KOPT-K1 (cell line): ENCODE data around the gene TBC1D1.

Experiments used
- H3K27ac ChIP-seq: fragments of 200-600 bp; sonication (generic); 2 replicates; pipeline ENCODE4 v1.5.1; 2016; ENCODE audit warnings: antibody characterized with exemption, mild to moderate bottlenecking, low read depth, low read length; ENCODE audit not compliant: poor library complexity, severe bottlenecking
- H3K36me3 ChIP-seq: fragments of 200-600 bp; sonication (generic); 2 replicates; pipeline ENCODE4 v1.5.1; 2017; ENCODE audit warnings: antibody characterized with exemption, mild to moderate bottlenecking, low read length, moderate library complexity; ENCODE audit not compliant: insufficient read depth
- H3K9me3 ChIP-seq: fragments of 200-600 bp; sonication (generic); 2 replicates; pipeline ENCODE4 v1.5.1; 2017; ENCODE audit warnings: antibody characterized with exemption, low read length, mild to moderate bottlenecking; ENCODE audit not compliant: insufficient read depth, poor library complexity, severe bottlenecking

The TBC1D1 gene

DNA sequence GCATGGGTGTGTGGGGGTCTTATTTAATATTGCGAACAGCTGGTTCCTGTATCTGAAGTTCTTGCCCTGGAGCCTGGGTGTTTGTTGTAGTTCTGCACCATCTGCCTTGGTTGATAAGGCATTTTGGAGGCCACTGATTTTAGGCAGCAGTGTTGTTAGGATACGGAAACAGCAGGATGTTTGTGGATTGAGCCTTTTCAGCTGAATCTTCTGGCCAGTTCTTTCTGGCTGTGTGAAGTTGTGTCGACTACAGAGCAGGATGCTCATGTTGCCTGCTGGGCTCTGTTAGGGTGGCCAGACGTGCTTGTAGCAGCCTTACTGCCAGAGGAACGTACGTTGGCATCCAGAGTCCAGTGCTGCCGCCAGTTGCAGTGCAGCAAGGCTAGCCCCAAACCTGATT is 203.5 kb downstream of the TBC1D1 start:
- H3K9me3 ChIP-seq, result no peaks in the 10 kb centered on the region
- no peak overlapping the region for H3K27ac ChIP-seq
- H3K36me3 ChIP-seq, result peaks cover 67% of the 10 kb centered on the region

DNA sequence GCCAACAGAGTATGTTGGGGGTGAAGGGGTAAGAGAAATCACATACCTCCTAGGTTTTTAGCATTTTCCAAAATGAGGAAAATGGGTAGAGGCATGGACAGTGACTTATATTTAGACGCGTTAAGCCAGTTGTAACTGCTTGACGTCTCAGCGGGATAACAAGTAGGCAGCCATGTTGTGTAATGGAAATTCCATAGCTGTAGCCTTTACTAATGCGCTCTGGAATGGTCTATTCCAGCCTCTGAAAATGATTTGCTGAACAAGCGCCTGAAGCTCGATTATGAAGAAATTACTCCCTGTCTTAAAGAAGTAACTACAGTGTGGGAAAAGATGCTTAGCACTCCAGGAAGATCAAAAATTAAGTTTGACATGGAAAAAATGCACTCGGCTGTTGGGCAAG is 204.8 kb downstream of the TBC1D1 start:
- no peaks in the 10 kb centered on the region for H3K9me3 ChIP-seq
- H3K36me3 ChIP-seq, result peaks cover 69% of the 10 kb centered on the region

DNA sequence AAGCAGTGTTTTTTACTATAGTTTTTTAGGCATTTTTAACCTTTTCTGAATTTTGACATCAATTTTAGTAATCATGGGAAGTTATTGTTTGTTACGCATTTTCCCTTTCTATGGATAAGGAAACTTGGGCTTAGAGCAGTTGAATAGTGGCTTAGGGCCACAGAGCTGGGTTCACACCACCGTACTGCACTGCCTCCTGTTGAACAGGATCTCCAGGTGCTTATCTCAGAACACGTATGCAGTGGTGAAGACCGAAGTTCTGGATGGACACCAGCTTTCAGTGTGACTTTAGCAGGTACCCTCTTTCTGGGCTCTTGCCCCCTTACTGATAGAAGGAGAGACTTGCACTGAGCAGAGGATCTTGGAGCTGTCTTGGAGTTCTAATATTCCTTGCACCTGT is 206.9 kb downstream of the TBC1D1 start:
- no peak overlapping the region for H3K27ac ChIP-seq
- no peaks in the 10 kb centered on the region for H3K9me3 ChIP-seq
- peaks cover 72% of the 10 kb centered on the region for H3K36me3 ChIP-seq

More for the DNA sequence above, 204.8 kb downstream of the TBC1D1 start:
- H3K27ac ChIP-seq, result no peak overlapping the region

DNA sequence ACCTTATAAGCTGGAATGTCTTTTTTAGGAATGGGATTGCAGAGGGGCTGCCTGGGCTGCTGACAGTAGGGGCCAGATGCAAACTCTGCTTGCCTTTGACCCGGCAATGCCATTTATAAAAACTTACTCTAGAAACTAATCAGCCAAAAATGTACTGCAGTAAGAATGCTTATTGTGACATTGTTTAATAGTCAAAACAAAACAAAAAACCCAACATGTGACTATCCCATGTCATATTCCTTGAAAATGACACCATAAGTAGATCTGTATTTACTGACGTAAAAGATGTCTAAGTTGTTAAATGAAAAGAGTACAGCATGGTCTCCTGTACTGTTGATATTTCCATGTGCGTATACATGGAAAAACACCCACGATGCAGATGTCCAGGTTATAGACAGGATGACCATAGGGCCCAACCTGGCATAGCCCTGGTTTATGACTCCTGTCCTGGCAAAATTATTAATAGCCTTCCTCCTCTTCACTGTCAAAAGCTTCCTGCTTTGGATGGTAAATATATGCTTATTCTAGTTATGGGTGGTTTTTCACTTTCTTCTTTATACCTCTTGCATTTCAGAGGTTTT is 208.2 kb downstream of the TBC1D1 start:
- Histone ChIP-seq H3K36me3 (peaks cover 78% of the 10 kb centered on the region), H3K9me3 (no peaks in the 10 kb centered on the region), H3K27ac (no peak overlapping the region)

DNA sequence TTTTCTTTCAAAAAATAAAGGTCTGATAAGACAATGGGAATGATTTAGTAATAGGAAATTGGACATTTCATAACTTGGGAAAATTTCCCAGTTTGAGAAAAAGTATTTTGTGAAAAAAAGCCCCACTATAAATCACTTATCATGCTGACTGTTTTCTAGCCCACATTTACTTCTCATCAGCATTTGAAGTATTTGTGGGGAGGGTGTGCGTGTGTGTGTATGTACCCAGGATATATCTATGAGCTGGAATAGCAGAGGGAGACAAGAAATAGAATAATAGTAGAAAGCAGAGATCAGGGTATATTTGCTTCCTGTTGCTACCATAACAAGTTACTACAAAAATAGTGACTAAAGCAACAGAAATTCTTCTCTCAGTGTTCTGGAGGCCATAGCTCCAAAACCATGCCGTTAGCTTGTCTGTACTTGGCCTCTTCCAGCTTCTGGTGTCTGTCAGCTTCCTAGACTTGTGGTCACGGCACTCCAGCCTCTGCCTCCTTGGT is 209.1 kb downstream of the TBC1D1 start:
- H3K9me3 ChIP-seq, result no peaks in the 10 kb centered on the region
- H3K27ac ChIP-seq, result no peak overlapping the region
- peaks cover 84% of the 10 kb centered on the region for H3K36me3 ChIP-seq

DNA sequence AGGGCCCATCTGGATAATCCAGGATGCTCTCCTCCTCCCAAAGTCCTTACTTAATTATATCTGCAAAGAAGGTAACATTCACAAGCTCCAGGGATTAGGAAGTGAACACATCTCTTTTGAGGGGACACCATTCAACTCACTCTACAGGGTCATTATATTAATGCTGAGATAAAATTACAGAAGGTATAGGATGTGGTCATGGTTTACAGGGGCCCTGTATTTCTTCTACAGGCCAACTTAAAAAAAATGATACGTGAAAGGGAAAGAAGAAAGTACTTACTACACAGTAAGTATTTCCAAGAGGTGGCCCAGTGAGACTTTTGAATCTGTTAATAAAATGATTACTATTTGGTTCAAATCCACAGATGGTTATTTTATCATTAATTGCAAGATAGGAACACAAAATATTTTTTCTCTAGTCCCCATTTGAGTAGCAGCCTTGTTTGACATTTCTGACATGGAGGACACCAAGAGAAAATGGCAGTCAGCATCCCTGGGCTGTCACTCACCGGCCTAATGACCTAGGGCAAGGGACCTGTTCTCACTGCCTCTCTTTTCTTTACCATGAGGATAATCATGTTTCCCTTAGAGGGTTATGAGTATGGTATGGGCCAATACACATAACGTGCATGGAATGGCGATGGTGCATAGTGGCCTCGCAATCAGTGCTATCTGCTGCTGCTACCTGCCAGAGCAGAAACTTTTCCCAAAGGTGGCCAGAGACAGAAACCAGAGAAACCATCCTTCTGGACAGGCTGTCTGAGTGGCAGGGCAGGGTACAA is 209.8 kb downstream of the TBC1D1 start:
- peaks cover 88% of the 10 kb centered on the region for H3K36me3 ChIP-seq
- H3K9me3 ChIP-seq, result no peaks in the 10 kb centered on the region
- no peak overlapping the region for H3K27ac ChIP-seq

DNA sequence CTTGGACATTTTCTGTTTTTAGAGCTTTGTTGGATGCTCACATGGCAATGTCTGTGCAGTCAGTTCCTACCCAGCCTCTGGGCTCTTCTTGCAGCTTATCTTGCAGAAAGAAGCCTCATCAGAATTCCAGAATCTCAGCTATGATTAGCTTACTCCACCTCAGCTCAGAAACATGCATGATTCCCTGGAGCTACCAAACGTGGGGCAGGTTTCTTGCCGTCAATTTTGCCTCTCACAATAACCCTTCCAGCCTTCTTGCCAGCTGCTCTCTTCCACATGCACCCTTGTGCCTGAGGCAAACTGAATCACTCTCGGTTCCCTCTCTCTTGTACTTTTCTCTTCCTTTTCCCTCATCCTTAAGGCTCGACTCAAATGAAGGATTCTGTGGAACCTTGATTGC is 210.7 kb downstream of the TBC1D1 start:
- Histone ChIP-seq H3K9me3 (no peaks in the 10 kb centered on the region), H3K27ac (no peak overlapping the region), H3K36me3 (peaks cover 88% of the 10 kb centered on the region)

DNA sequence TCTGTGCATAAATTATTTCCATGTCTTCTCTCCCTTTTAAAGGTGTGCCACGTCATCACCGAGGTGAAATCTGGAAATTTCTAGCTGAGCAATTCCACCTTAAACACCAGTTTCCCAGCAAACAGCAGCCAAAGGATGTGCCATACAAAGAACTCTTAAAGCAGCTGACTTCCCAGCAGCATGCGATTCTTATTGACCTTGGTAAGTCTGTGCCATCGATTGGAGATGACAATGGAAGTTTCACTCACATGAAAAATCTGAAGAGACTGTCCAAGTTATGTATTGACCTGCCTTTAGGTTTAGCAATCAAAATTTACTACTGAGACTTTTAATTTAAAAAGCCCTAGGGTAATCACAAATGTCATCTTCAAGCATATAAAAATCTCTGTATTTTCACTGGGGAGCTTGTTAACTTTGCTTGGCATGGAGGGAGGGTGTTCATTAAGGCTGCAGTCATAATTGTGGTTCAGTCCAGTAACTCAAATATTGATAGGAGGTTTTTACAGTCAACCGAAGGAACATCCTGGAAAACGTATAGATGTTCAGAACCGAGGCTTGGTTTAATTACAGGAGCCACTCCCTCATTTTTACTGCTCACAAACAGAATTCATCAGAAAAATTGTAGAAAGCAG is 212.2 kb downstream of the TBC1D1 start:
- H3K27ac ChIP-seq, result no peak overlapping the region
- H3K9me3 ChIP-seq, result no peaks in the 10 kb centered on the region
- H3K36me3 ChIP-seq, result peaks cover 95% of the 10 kb centered on the region

DNA sequence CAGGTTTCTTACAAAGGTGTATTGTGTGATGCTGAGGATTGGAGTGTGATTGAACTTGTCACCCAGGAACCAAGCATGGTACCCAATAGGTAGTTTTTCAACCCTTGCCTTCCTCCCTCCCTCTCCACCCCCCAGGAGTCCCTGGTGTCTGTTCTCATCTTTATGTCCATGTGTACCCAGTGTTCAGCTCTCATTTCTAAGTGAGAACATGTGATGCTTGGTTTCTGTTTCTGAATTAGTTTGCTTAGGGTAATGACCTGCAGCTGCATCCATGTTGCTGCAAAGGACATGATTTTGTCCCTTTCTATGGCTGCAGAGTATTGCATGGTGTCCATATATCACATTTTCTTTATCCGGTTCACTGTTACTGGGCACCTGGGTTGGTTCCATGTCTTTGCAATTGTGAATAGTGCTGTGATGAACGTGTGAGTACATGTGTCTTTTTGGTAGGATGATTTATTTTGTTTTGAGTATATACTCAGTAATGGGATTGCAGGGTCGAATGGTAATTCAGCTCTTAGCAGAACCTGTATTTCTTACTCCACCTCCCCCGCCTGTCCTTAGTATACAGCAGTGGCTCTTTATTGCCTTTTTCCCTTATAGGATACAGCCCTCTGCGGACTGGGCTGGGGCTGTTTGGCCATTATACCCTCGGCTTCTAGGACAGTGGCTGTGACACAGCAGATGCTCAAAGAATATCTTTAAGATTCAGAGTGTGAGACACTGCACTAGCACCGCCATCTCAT is 214.8 kb downstream of the TBC1D1 start:
- Histone ChIP-seq H3K36me3 (peaks cover 90% of the 10 kb centered on the region), H3K9me3 (no peaks in the 10 kb centered on the region), H3K27ac (no peak overlapping the region)

DNA sequence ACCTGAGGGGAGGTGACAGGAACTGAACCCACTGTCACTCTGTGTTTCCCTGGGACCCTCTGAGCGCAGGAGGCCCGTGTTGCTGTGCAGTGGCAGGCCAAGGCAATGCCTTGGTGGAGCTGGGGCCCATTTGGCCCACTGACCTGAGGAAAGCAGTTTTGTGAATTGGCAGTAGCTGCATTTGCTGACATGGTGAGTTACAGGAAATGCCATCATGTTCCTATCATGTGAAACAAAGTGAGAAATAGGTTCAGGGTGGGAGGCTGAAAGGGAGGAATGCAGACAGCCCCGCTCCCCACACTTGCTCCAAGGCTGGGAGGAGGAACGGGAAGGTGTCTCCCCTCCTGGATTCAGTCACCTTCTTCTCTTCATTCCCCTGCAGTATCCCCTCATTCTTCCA is 215.4 kb downstream of the TBC1D1 start:
- Histone ChIP-seq H3K27ac (no peak overlapping the region), H3K36me3 (peaks cover 88% of the 10 kb centered on the region), H3K9me3 (no peaks in the 10 kb centered on the region)

DNA sequence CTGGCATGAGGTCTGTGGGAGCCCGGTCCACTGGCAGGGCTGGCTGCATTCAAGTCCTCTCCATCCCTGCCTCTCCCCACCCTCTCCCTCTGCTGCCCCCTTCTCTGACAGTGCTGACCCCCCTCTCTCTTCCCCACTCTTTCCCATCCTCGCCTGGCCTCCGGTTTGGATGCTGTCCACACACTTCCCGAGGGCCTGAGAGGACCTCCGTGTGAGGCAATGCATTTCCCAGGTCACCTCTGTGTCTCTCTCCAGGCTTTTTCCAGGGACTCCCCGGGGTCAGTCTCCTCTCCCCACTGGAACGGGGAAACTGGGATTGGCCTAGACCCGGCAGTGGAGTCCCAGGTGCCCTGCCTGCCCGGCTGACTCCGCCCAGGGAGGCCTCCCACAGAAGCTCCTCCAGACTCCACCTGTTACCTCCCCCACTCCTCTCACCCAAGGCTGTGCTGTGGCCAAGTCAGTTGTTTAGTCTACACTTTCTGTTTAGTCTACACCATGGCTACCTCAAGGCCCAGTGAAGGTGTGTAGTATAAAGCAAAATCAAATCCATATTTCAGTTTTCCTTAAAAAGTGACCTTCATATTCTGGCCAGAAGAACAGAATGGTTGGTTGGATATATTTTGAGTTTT is 216.1 kb downstream of the TBC1D1 start:
- no peaks in the 10 kb centered on the region for H3K9me3 ChIP-seq
- H3K36me3 ChIP-seq, result peaks cover 82% of the 10 kb centered on the region
- H3K27ac ChIP-seq, result no peak overlapping the region

DNA sequence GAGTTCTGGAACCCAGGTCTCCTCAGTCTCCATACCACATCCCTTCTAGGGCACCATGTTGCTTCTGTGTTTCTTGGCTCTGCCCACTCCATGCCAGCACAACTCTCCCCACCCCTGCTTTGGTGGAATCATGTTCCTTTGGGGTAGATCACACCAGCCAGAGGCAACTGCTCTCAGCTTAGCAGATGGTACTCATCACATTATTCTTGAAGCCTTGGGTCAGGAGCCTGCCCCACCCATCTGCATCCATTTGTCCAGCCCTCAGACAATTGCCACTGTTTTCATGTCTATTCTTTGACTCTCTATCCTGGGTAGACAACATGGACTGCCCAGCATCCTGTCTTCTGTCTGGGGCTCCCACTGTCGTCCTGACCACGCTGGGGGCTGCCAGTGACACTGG is 216.9 kb downstream of the TBC1D1 start:
- Histone ChIP-seq H3K36me3 (peaks cover 81% of the 10 kb centered on the region), H3K9me3 (no peaks in the 10 kb centered on the region), H3K27ac (no peak overlapping the region)

DNA sequence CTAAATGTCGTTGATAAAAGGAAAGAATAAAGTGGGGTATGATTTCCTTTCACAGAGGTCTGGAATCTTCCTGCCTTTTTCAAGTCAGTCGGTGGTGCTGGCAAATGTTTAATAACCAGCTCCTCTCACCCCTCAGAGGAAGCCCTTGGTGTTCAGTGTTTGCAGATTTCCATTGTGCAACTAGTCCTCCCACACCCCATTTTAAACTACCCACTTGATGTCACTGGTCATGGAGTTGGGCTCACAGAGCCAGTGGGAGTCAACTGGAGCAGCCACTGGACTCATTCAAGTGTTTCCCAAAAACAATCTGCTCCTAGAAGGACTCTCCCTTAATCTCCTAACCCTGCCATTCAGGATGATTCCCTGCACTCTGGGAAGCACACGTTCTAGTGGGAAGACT is 218.5 kb downstream of the TBC1D1 start:
- Histone ChIP-seq H3K9me3 (no peaks in the 10 kb centered on the region), H3K27ac (no peak overlapping the region), H3K36me3 (peaks cover 82% of the 10 kb centered on the region)

DNA sequence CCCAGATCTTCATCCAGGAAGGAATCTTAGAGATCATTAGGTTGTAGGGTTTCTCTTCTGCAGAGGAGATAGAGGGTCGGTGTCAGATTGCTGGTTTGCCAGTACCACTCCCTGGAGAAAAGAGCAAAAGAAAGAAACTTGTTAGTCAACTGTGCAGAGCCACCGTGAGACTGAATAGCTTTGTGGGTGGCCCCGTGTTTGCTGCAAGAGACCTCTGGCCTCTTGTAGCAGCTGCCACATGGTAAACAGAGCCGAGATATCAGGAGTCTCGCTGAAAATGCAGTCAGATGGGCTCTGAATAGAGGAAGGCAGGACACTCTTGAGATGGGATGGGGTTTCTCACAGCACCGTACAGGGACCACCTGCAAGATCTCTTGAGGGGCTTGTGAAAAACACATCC is 219.0 kb downstream of the TBC1D1 start:
- Histone ChIP-seq H3K9me3 (no peaks in the 10 kb centered on the region), H3K27ac (no peak overlapping the region), H3K36me3 (peaks cover 81% of the 10 kb centered on the region)

DNA sequence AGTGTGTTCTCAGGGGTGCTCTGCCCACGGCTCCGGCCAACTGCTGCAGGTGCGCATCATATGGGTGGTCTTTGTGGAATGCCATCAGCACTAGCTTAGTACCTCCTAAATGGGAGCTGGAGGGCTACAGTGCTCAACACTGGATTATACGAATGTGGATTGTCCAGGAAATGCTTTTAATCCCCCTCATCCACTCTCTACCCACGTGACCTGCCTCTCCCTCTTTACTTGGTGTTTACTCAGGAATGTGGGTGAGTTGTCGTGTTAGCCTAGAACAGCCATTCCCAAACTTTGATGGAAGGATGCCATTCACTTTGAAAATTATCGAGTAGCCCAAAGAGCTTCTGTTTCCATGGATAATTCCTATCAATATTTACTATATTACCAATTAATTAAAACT is 220.1 kb downstream of the TBC1D1 start:
- Histone ChIP-seq H3K36me3 (peaks cover 79% of the 10 kb centered on the region), H3K27ac (no peak overlapping the region), H3K9me3 (no peaks in the 10 kb centered on the region)
